ENCODE measurements around the gene EYA4. TPM values are rescaled to one million over a fixed set of nuclear protein-coding genes. Genes with fewer than 3 reads are reported as not detected.

EYA4 gene
- total RNA-seq, 1 experiment from 2014 or later: 0.24 TPM

DNA sequence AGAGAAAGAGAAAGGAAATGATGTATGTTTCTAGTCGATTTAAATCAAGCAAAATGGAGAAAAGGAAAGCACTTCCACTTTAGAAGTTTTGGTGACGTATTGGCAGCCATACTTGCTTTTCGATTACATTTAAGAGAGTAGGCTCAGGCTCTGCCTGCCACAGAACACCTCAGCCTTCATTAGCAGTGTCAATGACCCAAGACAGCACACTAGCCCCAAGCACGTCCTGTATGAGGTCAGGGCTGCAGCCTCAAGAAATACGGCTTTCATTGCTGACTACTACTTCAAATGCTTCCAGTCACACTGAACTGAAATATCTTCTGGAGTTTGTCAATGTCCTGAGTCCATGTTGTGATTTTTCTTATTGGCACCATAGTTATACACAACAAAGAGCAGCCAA is 285.3 kb downstream of the EYA4 start (continued):
- TF ChIP-seq, protein P1, sequence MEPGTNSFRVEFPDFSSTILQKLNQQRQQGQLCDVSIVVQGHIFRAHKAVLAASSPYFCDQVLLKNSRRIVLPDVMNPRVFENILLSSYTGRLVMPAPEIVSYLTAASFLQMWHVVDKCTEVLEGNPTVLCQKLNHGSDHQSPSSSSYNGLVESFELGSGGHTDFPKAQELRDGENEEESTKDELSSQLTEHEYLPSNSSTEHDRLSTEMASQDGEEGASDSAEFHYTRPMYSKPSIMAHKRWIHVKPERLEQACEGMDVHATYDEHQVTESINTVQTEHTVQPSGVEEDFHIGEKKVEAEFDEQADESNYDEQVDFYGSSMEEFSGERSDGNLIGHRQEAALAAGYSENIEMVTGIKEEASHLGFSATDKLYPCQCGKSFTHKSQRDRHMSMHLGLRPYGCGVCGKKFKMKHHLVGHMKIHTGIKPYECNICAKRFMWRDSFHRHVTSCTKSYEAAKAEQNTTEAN (CRISPR knock-in tag; IDR thresholded peaks at IDR 0.05): no peak
- TF ChIP-seq, protein P2, sequence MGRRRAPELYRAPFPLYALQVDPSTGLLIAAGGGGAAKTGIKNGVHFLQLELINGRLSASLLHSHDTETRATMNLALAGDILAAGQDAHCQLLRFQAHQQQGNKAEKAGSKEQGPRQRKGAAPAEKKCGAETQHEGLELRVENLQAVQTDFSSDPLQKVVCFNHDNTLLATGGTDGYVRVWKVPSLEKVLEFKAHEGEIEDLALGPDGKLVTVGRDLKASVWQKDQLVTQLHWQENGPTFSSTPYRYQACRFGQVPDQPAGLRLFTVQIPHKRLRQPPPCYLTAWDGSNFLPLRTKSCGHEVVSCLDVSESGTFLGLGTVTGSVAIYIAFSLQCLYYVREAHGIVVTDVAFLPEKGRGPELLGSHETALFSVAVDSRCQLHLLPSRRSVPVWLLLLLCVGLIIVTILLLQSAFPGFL (CRISPR knock-in tag; IDR thresholded peaks at IDR 0.05; ENCODE audit: borderline replicate concordance): no peak
- no peak for TF ChIP-seq HMGA2 (CRISPR knock-in tag; IDR thresholded peaks at IDR 0.05)
- TF ChIP-seq, protein P3, sequence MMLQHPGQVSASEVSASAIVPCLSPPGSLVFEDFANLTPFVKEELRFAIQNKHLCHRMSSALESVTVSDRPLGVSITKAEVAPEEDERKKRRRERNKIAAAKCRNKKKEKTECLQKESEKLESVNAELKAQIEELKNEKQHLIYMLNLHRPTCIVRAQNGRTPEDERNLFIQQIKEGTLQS (CRISPR knock-in tag; conservative IDR thresholded peaks at IDR 0.05): no peak
- TF ChIP-seq TEAD4 (CRISPR knock-in tag; IDR thresholded peaks at IDR 0.05): no peak
- TF ChIP-seq ESRRA (CRISPR knock-in tag; IDR thresholded peaks at IDR 0.05; ENCODE audit: borderline replicate concordance): no peak

DNA sequence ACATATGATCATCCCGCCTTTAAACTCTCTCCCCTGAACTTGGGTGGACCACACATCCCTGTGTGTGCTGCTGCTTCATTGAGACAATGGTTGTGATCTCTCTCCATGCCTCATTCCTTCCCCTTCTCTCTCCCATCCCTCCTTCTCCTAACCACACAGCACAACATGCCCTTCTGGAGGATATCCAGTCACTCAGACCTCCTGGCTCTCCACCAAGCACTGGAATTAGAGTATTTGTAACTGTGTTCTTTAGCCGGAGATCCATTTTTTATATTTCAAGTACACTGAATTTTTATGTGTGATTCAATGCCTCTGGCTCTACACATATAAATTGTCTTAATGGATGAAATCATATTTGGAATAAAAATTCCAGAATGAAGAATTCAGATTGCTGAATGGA is 287.4 kb downstream of the EYA4 start:
- H3K36me3 Mint-ChIP-seq: no peaks in the 10 kb centered on the region
- no peak overlapping the region for H3K4me3 Mint-ChIP-seq
- ChIA-PET CTCF (no interaction called here), POLR2A (interaction anchor here (0.6 kb wide), 1 partner anchor 337 kb away, joined by 4 read pairs; no protein-coding TSS in a partner anchor)
- ATAC-seq (no peak), DNase-seq (ENCODE audit: low spot score) (no peak)
- no peak overlapping the region for H3K27ac Mint-ChIP-seq
- peaks cover 13% of the 10 kb centered on the region for H3K4me1 Mint-ChIP-seq
- no peaks in the 10 kb centered on the region for H3K9me3 Mint-ChIP-seq
- no peaks in the 10 kb centered on the region for H3K27me3 Mint-ChIP-seq (ENCODE audit: low read depth)
- TF ChIP-seq NR3C1 (CRISPR knock-in tag; conservative IDR thresholded peaks at IDR 0.05; ENCODE audit: low read depth) (no peak), ATF1 (CRISPR knock-in tag; IDR thresholded peaks at IDR 0.05) (no peak), ZNF219 (CRISPR knock-in tag; IDR thresholded peaks at IDR 0.05; ENCODE audit: borderline replicate concordance) (no peak), RELA (CRISPR knock-in tag; IDR thresholded peaks at IDR 0.05; ENCODE audit: borderline replicate concordance) (no peak), EMX1 (CRISPR knock-in tag; IDR thresholded peaks at IDR 0.05) (no peak), ZNF138 (CRISPR knock-in tag; conservative IDR thresholded peaks at IDR 0.05) (no peak), TCF7 (CRISPR knock-in tag; IDR thresholded peaks at IDR 0.05; ENCODE audit: low read depth) (no peak), ZNF263 (CRISPR knock-in tag; IDR thresholded peaks at IDR 0.05; ENCODE audit: low read depth) (no peak)
- TF ChIP-seq, protein P4, sequence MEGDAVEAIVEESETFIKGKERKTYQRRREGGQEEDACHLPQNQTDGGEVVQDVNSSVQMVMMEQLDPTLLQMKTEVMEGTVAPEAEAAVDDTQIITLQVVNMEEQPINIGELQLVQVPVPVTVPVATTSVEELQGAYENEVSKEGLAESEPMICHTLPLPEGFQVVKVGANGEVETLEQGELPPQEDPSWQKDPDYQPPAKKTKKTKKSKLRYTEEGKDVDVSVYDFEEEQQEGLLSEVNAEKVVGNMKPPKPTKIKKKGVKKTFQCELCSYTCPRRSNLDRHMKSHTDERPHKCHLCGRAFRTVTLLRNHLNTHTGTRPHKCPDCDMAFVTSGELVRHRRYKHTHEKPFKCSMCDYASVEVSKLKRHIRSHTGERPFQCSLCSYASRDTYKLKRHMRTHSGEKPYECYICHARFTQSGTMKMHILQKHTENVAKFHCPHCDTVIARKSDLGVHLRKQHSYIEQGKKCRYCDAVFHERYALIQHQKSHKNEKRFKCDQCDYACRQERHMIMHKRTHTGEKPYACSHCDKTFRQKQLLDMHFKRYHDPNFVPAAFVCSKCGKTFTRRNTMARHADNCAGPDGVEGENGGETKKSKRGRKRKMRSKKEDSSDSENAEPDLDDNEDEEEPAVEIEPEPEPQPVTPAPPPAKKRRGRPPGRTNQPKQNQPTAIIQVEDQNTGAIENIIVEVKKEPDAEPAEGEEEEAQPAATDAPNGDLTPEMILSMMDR (IDR thresholded peaks at IDR 0.05): no peak
- TF ChIP-seq, protein P5, sequence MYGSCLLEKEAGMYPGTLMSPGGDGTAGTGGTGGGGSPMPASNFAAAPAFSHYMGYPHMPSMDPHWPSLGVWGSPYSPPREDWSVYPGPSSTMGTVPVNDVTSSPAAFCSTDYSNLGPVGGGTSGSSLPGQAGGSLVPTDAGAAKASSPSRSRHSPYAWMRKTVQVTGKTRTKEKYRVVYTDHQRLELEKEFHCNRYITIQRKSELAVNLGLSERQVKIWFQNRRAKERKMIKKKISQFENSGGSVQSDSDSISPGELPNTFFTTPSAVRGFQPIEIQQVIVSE (CRISPR knock-in tag; IDR thresholded peaks at IDR 0.05; ENCODE audit: borderline replicate concordance): no peak
- TF ChIP-seq, protein P6, sequence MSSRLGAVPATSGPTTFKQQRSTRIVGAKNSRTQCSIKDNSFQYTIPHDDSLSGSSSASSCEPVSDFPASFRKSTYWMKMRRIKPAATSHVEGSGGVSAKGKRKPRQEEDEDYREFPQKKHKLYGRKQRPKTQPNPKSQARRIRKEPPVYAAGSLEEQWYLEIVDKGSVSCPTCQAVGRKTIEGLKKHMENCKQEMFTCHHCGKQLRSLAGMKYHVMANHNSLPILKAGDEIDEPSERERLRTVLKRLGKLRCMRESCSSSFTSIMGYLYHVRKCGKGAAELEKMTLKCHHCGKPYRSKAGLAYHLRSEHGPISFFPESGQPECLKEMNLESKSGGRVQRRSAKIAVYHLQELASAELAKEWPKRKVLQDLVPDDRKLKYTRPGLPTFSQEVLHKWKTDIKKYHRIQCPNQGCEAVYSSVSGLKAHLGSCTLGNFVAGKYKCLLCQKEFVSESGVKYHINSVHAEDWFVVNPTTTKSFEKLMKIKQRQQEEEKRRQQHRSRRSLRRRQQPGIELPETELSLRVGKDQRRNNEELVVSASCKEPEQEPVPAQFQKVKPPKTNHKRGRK (CRISPR knock-in tag; IDR thresholded peaks at IDR 0.05; ENCODE audit: borderline replicate concordance): no peak
- TF ChIP-seq, protein P7, sequence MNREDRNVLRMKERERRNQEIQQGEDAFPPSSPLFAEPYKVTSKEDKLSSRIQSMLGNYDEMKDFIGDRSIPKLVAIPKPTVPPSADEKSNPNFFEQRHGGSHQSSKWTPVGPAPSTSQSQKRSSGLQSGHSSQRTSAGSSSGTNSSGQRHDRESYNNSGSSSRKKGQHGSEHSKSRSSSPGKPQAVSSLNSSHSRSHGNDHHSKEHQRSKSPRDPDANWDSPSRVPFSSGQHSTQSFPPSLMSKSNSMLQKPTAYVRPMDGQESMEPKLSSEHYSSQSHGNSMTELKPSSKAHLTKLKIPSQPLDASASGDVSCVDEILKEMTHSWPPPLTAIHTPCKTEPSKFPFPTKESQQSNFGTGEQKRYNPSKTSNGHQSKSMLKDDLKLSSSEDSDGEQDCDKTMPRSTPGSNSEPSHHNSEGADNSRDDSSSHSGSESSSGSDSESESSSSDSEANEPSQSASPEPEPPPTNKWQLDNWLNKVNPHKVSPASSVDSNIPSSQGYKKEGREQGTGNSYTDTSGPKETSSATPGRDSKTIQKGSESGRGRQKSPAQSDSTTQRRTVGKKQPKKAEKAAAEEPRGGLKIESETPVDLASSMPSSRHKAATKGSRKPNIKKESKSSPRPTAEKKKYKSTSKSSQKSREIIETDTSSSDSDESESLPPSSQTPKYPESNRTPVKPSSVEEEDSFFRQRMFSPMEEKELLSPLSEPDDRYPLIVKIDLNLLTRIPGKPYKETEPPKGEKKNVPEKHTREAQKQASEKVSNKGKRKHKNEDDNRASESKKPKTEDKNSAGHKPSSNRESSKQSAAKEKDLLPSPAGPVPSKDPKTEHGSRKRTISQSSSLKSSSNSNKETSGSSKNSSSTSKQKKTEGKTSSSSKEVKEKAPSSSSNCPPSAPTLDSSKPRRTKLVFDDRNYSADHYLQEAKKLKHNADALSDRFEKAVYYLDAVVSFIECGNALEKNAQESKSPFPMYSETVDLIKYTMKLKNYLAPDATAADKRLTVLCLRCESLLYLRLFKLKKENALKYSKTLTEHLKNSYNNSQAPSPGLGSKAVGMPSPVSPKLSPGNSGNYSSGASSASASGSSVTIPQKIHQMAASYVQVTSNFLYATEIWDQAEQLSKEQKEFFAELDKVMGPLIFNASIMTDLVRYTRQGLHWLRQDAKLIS (CRISPR knock-in tag; IDR thresholded peaks at IDR 0.05; ENCODE audit: borderline replicate concordance): no peak
- TF ChIP-seq, protein P8, sequence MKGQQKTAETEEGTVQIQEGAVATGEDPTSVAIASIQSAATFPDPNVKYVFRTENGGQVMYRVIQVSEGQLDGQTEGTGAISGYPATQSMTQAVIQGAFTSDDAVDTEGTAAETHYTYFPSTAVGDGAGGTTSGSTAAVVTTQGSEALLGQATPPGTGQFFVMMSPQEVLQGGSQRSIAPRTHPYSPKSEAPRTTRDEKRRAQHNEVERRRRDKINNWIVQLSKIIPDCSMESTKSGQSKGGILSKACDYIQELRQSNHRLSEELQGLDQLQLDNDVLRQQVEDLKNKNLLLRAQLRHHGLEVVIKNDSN (CRISPR knock-in tag; IDR thresholded peaks at IDR 0.05): no peak
- TF ChIP-seq, protein P9, sequence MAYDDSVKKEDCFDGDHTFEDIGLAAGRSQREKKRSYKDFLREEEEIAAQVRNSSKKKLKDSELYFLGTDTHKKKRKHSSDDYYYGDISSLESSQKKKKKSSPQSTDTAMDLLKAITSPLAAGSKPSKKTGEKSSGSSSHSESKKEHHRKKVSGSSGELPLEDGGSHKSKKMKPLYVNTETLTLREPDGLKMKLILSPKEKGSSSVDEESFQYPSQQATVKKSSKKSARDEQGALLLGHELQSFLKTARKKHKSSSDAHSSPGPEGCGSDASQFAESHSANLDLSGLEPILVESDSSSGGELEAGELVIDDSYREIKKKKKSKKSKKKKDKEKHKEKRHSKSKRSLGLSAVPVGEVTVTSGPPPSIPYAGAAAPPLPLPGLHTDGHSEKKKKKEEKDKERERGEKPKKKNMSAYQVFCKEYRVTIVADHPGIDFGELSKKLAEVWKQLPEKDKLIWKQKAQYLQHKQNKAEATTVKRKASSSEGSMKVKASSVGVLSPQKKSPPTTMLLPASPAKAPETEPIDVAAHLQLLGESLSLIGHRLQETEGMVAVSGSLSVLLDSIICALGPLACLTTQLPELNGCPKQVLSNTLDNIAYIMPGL (CRISPR knock-in tag; IDR thresholded peaks at IDR 0.05): no peak
- TF ChIP-seq, protein P10, sequence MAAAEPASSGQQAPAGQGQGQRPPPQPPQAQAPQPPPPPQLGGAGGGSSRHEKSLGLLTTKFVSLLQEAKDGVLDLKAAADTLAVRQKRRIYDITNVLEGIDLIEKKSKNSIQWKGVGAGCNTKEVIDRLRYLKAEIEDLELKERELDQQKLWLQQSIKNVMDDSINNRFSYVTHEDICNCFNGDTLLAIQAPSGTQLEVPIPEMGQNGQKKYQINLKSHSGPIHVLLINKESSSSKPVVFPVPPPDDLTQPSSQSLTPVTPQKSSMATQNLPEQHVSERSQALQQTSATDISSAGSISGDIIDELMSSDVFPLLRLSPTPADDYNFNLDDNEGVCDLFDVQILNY (CRISPR knock-in tag; IDR thresholded peaks at IDR 0.05): no peak
